MCF 10A (cell line): ENCODE results near the gene KIF12. TPM values are rescaled to one million over a fixed set of nuclear protein-coding genes. Genes with fewer than 3 reads are reported as not detected.

Source experiments
- BruUV-seq: library from RNA; stranded (reverse); fragments of 400-500 nt; replicated peaks from 2 replicates; lab custom pipeline; 2021; lab: Mats Ljungman, UMichigan
- CTCF ChIA-PET: fragments of 300-600 bp; sonication (Branson Sonifier 250); formaldehyde crosslinking; extraction: SDS; loops from one replicate; lab custom pipeline; 2021; ENCODE audit warnings: antibody characterized with exemption, inconsistent platforms; lab: Yijun Ruan, JAX
- POLR2A ChIA-PET: fragments of 300-600, 350-650 bp; sonication (Branson Sonifier 250); formaldehyde crosslinking; extraction: SDS; loops from one replicate; lab custom pipeline; 2020; ENCODE audit warnings: antibody characterized with exemption, inconsistent platforms; lab: Yijun Ruan, JAX
- DNase-seq: peaks from one replicate; pipeline ENCODE4 v3.0.0-alpha.2; 2018; ENCODE audit not compliant: unreplicated experiment
- H3K27ac Mint-ChIP-seq: one replicate; pipeline ENCODE4 v1.8.0; 2022; ENCODE audit warnings: mild to moderate bottlenecking, low read depth, mixed read lengths; ENCODE audit not compliant: unreplicated experiment
- H3K27me3 Mint-ChIP-seq: one replicate; pipeline ENCODE4 v1.8.0; 2022; ENCODE audit warnings: mixed read lengths; ENCODE audit not compliant: insufficient read depth, unreplicated experiment
- H3K36me3 Mint-ChIP-seq: one replicate; pipeline ENCODE4 v1.8.0; 2022; ENCODE audit warnings: mild to moderate bottlenecking, moderate library complexity, mixed read lengths; ENCODE audit not compliant: insufficient read depth, unreplicated experiment
- H3K4me1 Mint-ChIP-seq: one replicate; pipeline ENCODE4 v1.8.0; 2022; ENCODE audit warnings: mixed read lengths; ENCODE audit not compliant: insufficient read depth, unreplicated experiment
- H3K4me3 Mint-ChIP-seq: one replicate; pipeline ENCODE4 v1.8.0; 2022; ENCODE audit warnings: mild to moderate bottlenecking, moderate library complexity, mixed read lengths; ENCODE audit not compliant: unreplicated experiment
- H3K9me3 Mint-ChIP-seq: one replicate; pipeline ENCODE4 v1.8.0; 2022; ENCODE audit warnings: mixed read lengths; ENCODE audit not compliant: unreplicated experiment
- intact Hi-C: fragments of 100-400 bp; cut with micrococcal nuclease; formaldehyde crosslinking; loops from 2 replicates; pipeline ENCODE4 v1.14.1; 2022
- total RNA-seq: library from RNA; stranded (reverse); gene quantifications from 2 replicates; pipeline ENCODE4 v1.2.3, GENCODE V29; 2022
- TF ChIP-seq, protein P1 (sequence below): fragments of 200-600 bp; IDR thresholded peaks from one replicate; pipeline ENCODE4 v1.8.0; 2022; ENCODE audit warnings: antibody characterized with exemption, mild to moderate bottlenecking; ENCODE audit not compliant: unreplicated experiment

KIF12 gene
- total RNA-seq, 1 experiment from 2014 or later, result not detected

GRCh38 chr9:114086607-114087006 lies 12.5 kb downstream of the KIF12 start:
- H3K4me1 Mint-ChIP-seq, result no peaks in the 10 kb centered on the region
- intact Hi-C loops, result no loop called here
- no peaks in the 10 kb centered on the region for H3K36me3 Mint-ChIP-seq
- H3K27me3 Mint-ChIP-seq, result no peaks in the 10 kb centered on the region
- no peaks in the 10 kb centered on the region for H3K9me3 Mint-ChIP-seq
- TF ChIP-seq, protein P1, sequence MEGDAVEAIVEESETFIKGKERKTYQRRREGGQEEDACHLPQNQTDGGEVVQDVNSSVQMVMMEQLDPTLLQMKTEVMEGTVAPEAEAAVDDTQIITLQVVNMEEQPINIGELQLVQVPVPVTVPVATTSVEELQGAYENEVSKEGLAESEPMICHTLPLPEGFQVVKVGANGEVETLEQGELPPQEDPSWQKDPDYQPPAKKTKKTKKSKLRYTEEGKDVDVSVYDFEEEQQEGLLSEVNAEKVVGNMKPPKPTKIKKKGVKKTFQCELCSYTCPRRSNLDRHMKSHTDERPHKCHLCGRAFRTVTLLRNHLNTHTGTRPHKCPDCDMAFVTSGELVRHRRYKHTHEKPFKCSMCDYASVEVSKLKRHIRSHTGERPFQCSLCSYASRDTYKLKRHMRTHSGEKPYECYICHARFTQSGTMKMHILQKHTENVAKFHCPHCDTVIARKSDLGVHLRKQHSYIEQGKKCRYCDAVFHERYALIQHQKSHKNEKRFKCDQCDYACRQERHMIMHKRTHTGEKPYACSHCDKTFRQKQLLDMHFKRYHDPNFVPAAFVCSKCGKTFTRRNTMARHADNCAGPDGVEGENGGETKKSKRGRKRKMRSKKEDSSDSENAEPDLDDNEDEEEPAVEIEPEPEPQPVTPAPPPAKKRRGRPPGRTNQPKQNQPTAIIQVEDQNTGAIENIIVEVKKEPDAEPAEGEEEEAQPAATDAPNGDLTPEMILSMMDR, result no peak
- no peak overlapping the region for H3K4me3 Mint-ChIP-seq
- CTCF ChIA-PET, result interaction anchor here (0.6 kb wide), 1 partner anchor 21 kb away, joined by 3 read pairs; no protein-coding TSS in a partner anchor
- DNase-seq, result no peak
- no peak overlapping the region for H3K27ac Mint-ChIP-seq
- BruUV-seq, result no TSS peak
- POLR2A ChIA-PET, result no interaction called here

- H3K27me3 Mint-ChIP-seq, result no peaks in the 10 kb centered on the region
- DNase-seq, result no peak
- ChIA-PET POLR2A (no interaction called here), CTCF (interaction anchor here (0.9 to 5.5 kb wide), 2 partner anchors 22 to 205 kb away, joined by 5 to 73 read pairs; no protein-coding TSS in a partner anchor)
- no peak overlapping the region for H3K4me3 Mint-ChIP-seq
- H3K36me3 Mint-ChIP-seq, result no peaks in the 10 kb centered on the region
- H3K27ac Mint-ChIP-seq, result no peak overlapping the region
- TF ChIP-seq, protein P1, result no peak
- H3K4me1 Mint-ChIP-seq, result no peaks in the 10 kb centered on the region
- no peaks in the 10 kb centered on the region for H3K9me3 Mint-ChIP-seq
- intact Hi-C loops, result no loop called here
- no TSS peak for BruUV-seq
Measured at GRCh38 chr9:114086009-114086408, 13.1 kb downstream of the KIF12 start.

DNA sequence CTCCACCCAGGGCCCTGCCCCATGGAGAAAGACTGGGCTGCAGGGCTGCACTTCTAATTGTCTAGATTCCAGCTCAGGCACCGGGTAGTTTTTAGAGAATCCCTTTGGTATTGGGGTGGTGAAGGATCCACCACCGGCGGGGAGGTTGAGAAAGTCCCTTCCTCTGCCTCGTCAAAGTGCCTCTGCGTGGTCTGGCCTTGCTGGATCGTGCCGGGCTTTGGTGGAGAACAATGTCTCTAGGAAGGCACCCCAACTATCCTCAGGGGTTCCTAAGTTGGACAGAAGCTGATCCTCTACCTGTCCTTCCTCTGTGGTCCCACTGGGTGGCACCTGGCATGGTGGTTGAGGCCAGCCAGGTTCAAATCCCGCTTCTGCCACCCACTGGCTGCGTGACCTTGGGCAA lies 13.7 kb downstream of the KIF12 start:
- H3K4me1 Mint-ChIP-seq, result no peaks in the 10 kb centered on the region
- no peak overlapping the region for H3K4me3 Mint-ChIP-seq
- TF ChIP-seq, protein P1, result no peak
- H3K27ac Mint-ChIP-seq, result no peak overlapping the region
- no peak for DNase-seq
- no peaks in the 10 kb centered on the region for H3K27me3 Mint-ChIP-seq
- ChIA-PET POLR2A (no interaction called here), CTCF (interaction anchor here (0.9 to 5.5 kb wide), 3 partner anchors 10 to 206 kb away, joined by 5 to 73 read pairs (median 36); no protein-coding TSS in a partner anchor)
- intact Hi-C loops, result no loop called here
- H3K9me3 Mint-ChIP-seq, result no peaks in the 10 kb centered on the region
- H3K36me3 Mint-ChIP-seq, result no peaks in the 10 kb centered on the region
- BruUV-seq, result no TSS peak

GRCh38 chr9:114084282-114085073 lies 14.6 kb downstream of the KIF12 start:
- Mint-ChIP-seq H3K36me3 (no peaks in the 10 kb centered on the region), H3K4me1 (no peaks in the 10 kb centered on the region), H3K4me3 (no peak overlapping the region), H3K27ac (no peak overlapping the region), H3K27me3 (no peaks in the 10 kb centered on the region), H3K9me3 (no peaks in the 10 kb centered on the region)
- POLR2A ChIA-PET, result interaction anchor here (1.2 kb wide), 1 partner anchor 20 kb away, joined by 3 read pairs; no protein-coding TSS in a partner anchor
- DNase-seq, result no peak
- no TSS peak for BruUV-seq
- CTCF ChIA-PET, result interaction anchor here (0.7 to 5.5 kb wide), 11 partner anchors 10 to 351 kb away, joined by 3 to 73 read pairs (median 6); partner anchors contain the start of genes COL27A1 and KIF12
- TF ChIP-seq, protein P1, result no peak
- intact Hi-C loops, result no loop called here
